WTC11 (cell line): ENCODE measurements around the gene PANX2. TPM values are rescaled to one million over a fixed set of nuclear protein-coding genes. Genes with fewer than 3 reads are reported as not detected.
"Not testable (repeated sequence)": the region's sequence is repeated elsewhere in the genome, so short reads cannot be mapped to it uniquely, and the experiment has no call there.

ENCODE experiments used
- ATAC-seq: fragments of 200-7000 bp; cut with Tn5 transposase; 2 replicates; pipeline ENCODE4 v1.10.0; 2021; ENCODE audit warnings: mild to moderate bottlenecking, moderate library complexity
- CTCF ChIA-PET: fragments of 300-600 bp; sonication (Branson Sonifier 250); formaldehyde crosslinking; loops from one replicate; lab custom pipeline; 2021; ENCODE audit warnings: antibody characterized with exemption; lab: Charles Lee
- POLR2A ChIA-PET: fragments of 350-600 bp; sonication (Branson Sonifier 250); formaldehyde crosslinking; loops from one replicate; lab custom pipeline; 2021; ENCODE audit warnings: antibody characterized with exemption; lab: Charles Lee
- DNase-seq: peaks from one replicate; pipeline ENCODE4 v3.0.0; 2021; ENCODE audit warnings: low spot score
- H3K27ac Mint-ChIP-seq: 2 replicates; pipeline ENCODE4 v1.8.0; 2021; ENCODE audit warnings: mixed read lengths
- H3K27me3 Mint-ChIP-seq: 2 replicates; pipeline ENCODE4 v1.8.0; 2021; ENCODE audit warnings: low read depth, mild to moderate bottlenecking, moderate library complexity, mixed read lengths
- H3K36me3 Mint-ChIP-seq: 2 replicates; pipeline ENCODE4 v1.8.0; 2021; ENCODE audit warnings: mixed read lengths
- H3K4me1 Mint-ChIP-seq: 2 replicates; pipeline ENCODE4 v1.8.0; 2022; ENCODE audit warnings: mixed read lengths
- H3K4me3 Mint-ChIP-seq: 2 replicates; pipeline ENCODE4 v1.8.0; 2021; ENCODE audit warnings: mild to moderate bottlenecking, moderate library complexity, mixed read lengths
- H3K9me3 Mint-ChIP-seq: 2 replicates; pipeline ENCODE4 v1.8.0; 2021; ENCODE audit warnings: mixed read lengths
- CBFB ChIP-seq: sonication (generic); formaldehyde crosslinking; IDR thresholded peaks from 2 replicates; pipeline ENCODE4 v1.8.1; 2022; ENCODE audit warnings: mild to moderate bottlenecking, low read depth, missing genetic modification reagents
- CDX4 ChIP-seq: fragments of 250-450 bp; sonication (Bioruptor Pico); IDR thresholded peaks from 2 replicates; pipeline ENCODE4 v1.9.0; 2021; ENCODE audit warnings: moderate library complexity, mild to moderate bottlenecking, inconsistent platforms, borderline replicate concordance
- CTCF ChIP-seq: fragments of 200-600 bp; IDR thresholded peaks from 2 replicates; pipeline ENCODE4 v1.8.0; 2022; ENCODE audit warnings: antibody characterized with exemption
- E2F1 ChIP-seq: sonication (generic); formaldehyde crosslinking; IDR thresholded peaks from 2 replicates; pipeline ENCODE4 v1.8.0; 2022; ENCODE audit warnings: mild to moderate bottlenecking, missing genetic modification reagents
- EMX1 ChIP-seq: fragments of 250-450 bp; sonication (Bioruptor Pico); IDR thresholded peaks from 2 replicates; pipeline ENCODE4 v1.8.0; 2021; ENCODE audit warnings: mild to moderate bottlenecking
- ETV6 ChIP-seq: sonication (generic); formaldehyde crosslinking; IDR thresholded peaks from 2 replicates; pipeline ENCODE4 v1.8.1; 2022; ENCODE audit warnings: mild to moderate bottlenecking, missing genetic modification reagents
- FOXP4 ChIP-seq: sonication (generic); formaldehyde crosslinking; IDR thresholded peaks from 2 replicates; pipeline ENCODE4 v1.8.0; 2022; ENCODE audit warnings: mild to moderate bottlenecking, missing genetic modification reagents
- MLX ChIP-seq: sonication (generic); formaldehyde crosslinking; IDR thresholded peaks from 2 replicates; pipeline ENCODE4 v1.8.1; 2023; ENCODE audit warnings: mild to moderate bottlenecking, missing genetic modification reagents, moderate library complexity
- MXD4 ChIP-seq: fragments of 250-450 bp; sonication (Bioruptor Pico); IDR thresholded peaks from 2 replicates; pipeline ENCODE4 v1.8.0; 2021; ENCODE audit warnings: mild to moderate bottlenecking, moderate library complexity, borderline replicate concordance
- MYBL2 ChIP-seq: sonication (generic); formaldehyde crosslinking; IDR thresholded peaks from 2 replicates; pipeline ENCODE4 v1.8.1; 2023; ENCODE audit warnings: mild to moderate bottlenecking, moderate library complexity, missing genetic modification reagents
- NFYB ChIP-seq: sonication (generic); formaldehyde crosslinking; conservative IDR thresholded peaks from 2 replicates; pipeline ENCODE4 v1.8.0; 2022; ENCODE audit warnings: low read depth, missing genetic modification reagents
- NR2C2 ChIP-seq: sonication (generic); formaldehyde crosslinking; IDR thresholded peaks from 2 replicates; pipeline ENCODE4 v1.8.0; 2022; ENCODE audit warnings: mild to moderate bottlenecking, missing genetic modification reagents
- PREB ChIP-seq: sonication (generic); formaldehyde crosslinking; IDR thresholded peaks from 2 replicates; pipeline ENCODE4 v1.8.1; 2022; ENCODE audit warnings: mild to moderate bottlenecking, missing genetic modification reagents, moderate library complexity, borderline replicate concordance
- SMAD4 ChIP-seq: sonication (generic); formaldehyde crosslinking; IDR thresholded peaks from 2 replicates; pipeline ENCODE4 v1.8.0; 2022; ENCODE audit warnings: mild to moderate bottlenecking, missing genetic modification reagents
- TCF7 ChIP-seq: sonication (generic); formaldehyde crosslinking; IDR thresholded peaks from 2 replicates; pipeline ENCODE4 v1.8.0; 2022; ENCODE audit warnings: mild to moderate bottlenecking, low read depth, missing genetic modification reagents, moderate library complexity
- USF1 ChIP-seq: sonication (generic); formaldehyde crosslinking; IDR thresholded peaks from 2 replicates; pipeline ENCODE4 v1.8.0; 2022; ENCODE audit warnings: mild to moderate bottlenecking, missing genetic modification reagents
- ZBTB21 ChIP-seq: sonication (generic); formaldehyde crosslinking; IDR thresholded peaks from 2 replicates; pipeline ENCODE4 v1.8.1; 2023; ENCODE audit warnings: mild to moderate bottlenecking, missing genetic modification reagents, borderline replicate concordance
- ZNF232 ChIP-seq: sonication (generic); formaldehyde crosslinking; IDR thresholded peaks from 2 replicates; pipeline ENCODE4 v1.8.0; 2022; ENCODE audit warnings: mild to moderate bottlenecking, missing genetic modification reagents
- ZNF281 ChIP-seq: sonication (generic); formaldehyde crosslinking; IDR thresholded peaks from 2 replicates; pipeline ENCODE4 v1.8.0; 2023; ENCODE audit warnings: mild to moderate bottlenecking, missing genetic modification reagents
- total RNA-seq: library from RNA; stranded (reverse); gene quantifications from 3 replicates; pipeline ENCODE4 v1.2.3, GENCODE V29; 2021

PANX2 gene
- total RNA-seq, 1 experiment from 2014 or later, result 10.2 TPM

- DNase-seq, H3K9me3 Mint-ChIP-seq, ATAC-seq, H3K4me3 Mint-ChIP-seq, H3K4me1 Mint-ChIP-seq, POLR2A ChIA-PET, H3K27me3 Mint-ChIP-seq, H3K27ac Mint-ChIP-seq: not testable (repeated sequence)
- CTCF ChIA-PET, result interaction anchor here (3.0 kb wide), 1 partner anchor 54 kb away, joined by 19 read pairs; no protein-coding TSS in a partner anchor
- H3K36me3 Mint-ChIP-seq, result peaks cover 20% of the 10 kb centered on the region
These were observed 34.5 kb downstream of the PANX2 start for GRCh38 chr22:50204998-50205397.

GRCh38 chr22:50205781-50206569 is 35.4 kb downstream of the PANX2 start:
- H3K36me3 Mint-ChIP-seq, result peaks cover 21% of the 10 kb centered on the region
- no peak overlapping the region for H3K27ac Mint-ChIP-seq
- H3K27me3 Mint-ChIP-seq, result no peaks in the 10 kb centered on the region
- peaks cover 4% of the 10 kb centered on the region; the same call in 1 of the 2 replicates for H3K9me3 Mint-ChIP-seq
- POLR2A ChIA-PET, result interaction anchor here (0.8 kb wide), 1 partner anchor 16 kb away, joined by 3 read pairs; no protein-coding TSS in a partner anchor
- peaks cover 8% of the 10 kb centered on the region for H3K4me1 Mint-ChIP-seq
- no peak for DNase-seq
- no peak for TF ChIP-seq EMX1 (CRISPR knock-in tag)
- no peak for TF ChIP-seq NR2C2 (CRISPR knock-in tag)
- no peak; the same call in 1 of the 2 replicates for TF ChIP-seq NFYB (CRISPR knock-in tag)
- TF ChIP-seq CBFB (CRISPR knock-in tag), result no peak
- TF ChIP-seq ZBTB21 (CRISPR knock-in tag), result no peak
- no peak for TF ChIP-seq USF1 (CRISPR knock-in tag)
- no peak for TF ChIP-seq TCF7 (CRISPR knock-in tag)
- TF ChIP-seq FOXP4 (CRISPR knock-in tag), result no peak
- no peak for TF ChIP-seq ETV6 (CRISPR knock-in tag)
- no peak for ATAC-seq
- no peak overlapping the region for H3K4me3 Mint-ChIP-seq
- CTCF ChIA-PET, result interaction anchor here (0.8 to 3.0 kb wide), 20 partner anchors 9 to 439 kb away, joined by 3 to 19 read pairs (median 4); partner anchors contain the start of genes ALG12, CRELD2, DENND6B and SCO2

GRCh38 chr22:50206599-50206998 is 36.1 kb downstream of the PANX2 start:
- ChIA-PET POLR2A (interaction anchor here (0.8 kb wide), 1 partner anchor 17 kb away, joined by 3 read pairs; no protein-coding TSS in a partner anchor), CTCF (interaction anchor here (0.8 to 3.0 kb wide), 23 partner anchors 8 to 439 kb away, joined by 3 to 19 read pairs (median 4); partner anchors contain the start of genes ALG12, CRELD2, DENND6B and SCO2)
- Mint-ChIP-seq H3K4me1 (peaks cover 8% of the 10 kb centered on the region), H3K36me3 (peaks cover 25% of the 10 kb centered on the region), H3K4me3 (no peak overlapping the region), H3K27ac (no peak overlapping the region), H3K27me3 (no peaks in the 10 kb centered on the region), H3K9me3 (peaks cover 4% of the 10 kb centered on the region; the same call in 1 of the 2 replicates)
- DNase-seq (peak; percentile 78), ATAC-seq (peak; percentile 84)
- TF ChIP-seq PREB (CRISPR knock-in tag) (no peak), E2F1 (CRISPR knock-in tag) (no peak), SMAD4 (no peak), MXD4 (CRISPR knock-in tag) (no peak), CTCF (peak; percentile 23; the same call in 1 of the 2 replicates), ZNF281 (CRISPR knock-in tag) (no peak), MYBL2 (CRISPR knock-in tag) (no peak), ZNF232 (CRISPR knock-in tag) (no peak), CDX4 (no peak), MLX (CRISPR knock-in tag) (no peak)
